Measurements from ENCODE around the gene ORC6. TPM values are rescaled to one million over a fixed set of nuclear protein-coding genes. Genes with fewer than 3 reads are reported as not detected.

Gene ORC6
- total and polyA plus RNA-seq, 9 of the 15 experiments (the other 6 are each of a cell fraction or from before 2014, with no cell fraction given): 18.7 to 71.4 (median 47.0) TPM

DNA sequence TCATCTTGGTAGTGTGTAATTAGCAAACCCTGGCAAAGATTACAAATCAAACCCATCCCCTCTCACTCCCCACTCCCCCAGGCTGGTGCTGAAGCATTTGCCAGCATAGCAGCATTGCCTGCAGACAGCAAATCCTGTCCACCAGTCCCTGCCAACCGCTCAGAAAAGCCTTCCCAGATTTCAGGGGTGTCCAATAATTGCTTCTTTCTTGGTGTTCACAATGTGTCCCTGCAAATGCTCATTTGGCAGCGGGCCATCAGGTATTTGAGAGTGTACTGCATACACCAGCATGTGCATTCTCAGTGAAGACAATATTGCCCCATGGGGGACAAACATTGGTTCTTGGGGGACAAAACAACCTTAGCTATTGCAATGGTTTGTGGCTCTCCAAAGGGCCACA is 28.2 kb downstream of the ORC6 start:
- TF ChIP-seq RNF2 (IDR thresholded peaks at IDR 0.05) (no peak), KLF10 (CRISPR knock-in tag; IDR thresholded peaks at IDR 0.05) (no peak), ZNF586 (CRISPR knock-in tag; conservative IDR thresholded peaks at IDR 0.05) (no peak), PYGO2 (tag; IDR thresholded peaks at IDR 0.05) (no peak), HMG20B (CRISPR knock-in tag; IDR thresholded peaks at IDR 0.05) (no peak)
- ChIA-PET CTCF (ENCODE audit: low intra/inter-chr PET ratio) (no interaction called here), POLR2A (no interaction called here)
- no TSS peak for BruUV-seq (replicated peaks)
- Histone ChIP-seq H3K27ac (ENCODE audit: extremely low read depth, low read depth, low read length) (no peak overlapping the region), H2AFZ (ENCODE audit: low read depth, low read length) (no peak overlapping the region), H3K79me2 (ENCODE audit: control insufficient read depth, insufficient read depth, low read length) (no peaks in the 10 kb centered on the region), H3K4me2 (ENCODE audit: insufficient read depth, low read length) (no peak overlapping the region), H3K4me3 (no peak overlapping the region), H3K9ac (ENCODE audit: insufficient read depth in 1 of 2, low read depth in 2 of 2, low read length in 2 of 2) (no peak overlapping the region), H3K36me3 (ENCODE audit: control insufficient read depth, insufficient read depth, low read length) (no peaks in the 10 kb centered on the region), H4K20me1 (replicated peaks; ENCODE audit: control insufficient read depth, insufficient read depth, low read length) (0 out of 2 replicates have a peak, but pooled peaks cover 3% of the 10 kb centered on the region), H3K9me3 (replicated peaks; ENCODE audit: control insufficient read depth, insufficient read depth, low read depth, low read length) (no peaks in the 10 kb centered on the region), H3K4me1 (replicated peaks in 1 of 2; ENCODE audit: control insufficient read depth in 2 of 2, insufficient read depth in 2 of 2, low read length in 2 of 2) (no peaks in the 10 kb centered on the region), H3K27me3 (ENCODE audit: control insufficient read depth in 2 of 2, insufficient read depth in 2 of 2, low read length in 2 of 2) (no peaks in the 10 kb centered on the region), H3K9me1 (ENCODE audit: control insufficient read depth, insufficient read depth, low read length) (no peaks in the 10 kb centered on the region)
- WGBS (ENCODE audit: insufficient coverage, low coverage, missing lambda C conversion rate): 15% methylated on average over 2 of the region's 2 CpGs
- intact Hi-C loops (cut with micrococcal nuclease) (no loop called here), in situ Hi-C loops (cut with MboI) (no loop called here)
- FAIRE-seq (no peak), DNase-seq (ENCODE audit: extremely low read depth in 1 of 4, low spot score in 3 of 4) (no peak), ATAC-seq (no peak)

DNA sequence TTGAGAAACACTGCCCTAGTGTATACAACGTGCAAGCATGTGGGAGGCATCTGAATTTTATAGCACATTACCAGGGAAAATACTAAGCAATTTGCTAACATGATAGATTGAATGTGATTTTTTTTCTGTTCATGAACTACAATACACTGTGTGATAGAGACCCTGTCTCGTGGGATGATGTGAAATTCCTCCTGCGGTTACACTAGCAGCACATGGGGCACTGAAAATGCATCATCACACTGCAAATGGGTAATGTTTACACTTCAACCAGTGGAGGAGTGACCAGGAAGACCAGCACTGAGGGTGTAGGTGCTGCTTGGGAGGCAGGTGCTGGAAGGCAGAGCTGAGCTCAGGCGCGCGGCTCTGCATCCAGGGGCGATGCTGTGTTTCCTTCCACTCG is 28.8 kb downstream of the ORC6 start:
- in situ Hi-C loops (cut with MboI) (no loop called here), intact Hi-C loops (cut with micrococcal nuclease) (no loop called here)
- no peaks in the 10 kb centered on the region for H3K9me1 ChIP-seq (ENCODE audit: control insufficient read depth, insufficient read depth, low read length)
- ATAC-seq: no peak; the same call in 2 of the 3 replicates
- WGBS (ENCODE audit: insufficient coverage, low coverage, missing lambda C conversion rate): 60% methylated on average over 8 of the region's 8 CpGs
- H3K4me2 ChIP-seq (ENCODE audit: insufficient read depth, low read length): no peak overlapping the region
- H4K20me1 ChIP-seq (replicated peaks; ENCODE audit: control insufficient read depth, insufficient read depth, low read length): 0 out of 2 replicates have a peak, but pooled peaks cover 3% of the 10 kb centered on the region
- FAIRE-seq: no peak
- H3K36me3 ChIP-seq (ENCODE audit: control insufficient read depth, insufficient read depth, low read length): no peaks in the 10 kb centered on the region
- POLR2A ChIA-PET: no interaction called here
- H3K9ac ChIP-seq (ENCODE audit: insufficient read depth in 1 of 2, low read depth in 2 of 2, low read length in 2 of 2): no peak overlapping the region
- no peaks in the 10 kb centered on the region for H3K79me2 ChIP-seq (ENCODE audit: control insufficient read depth, insufficient read depth, low read length)
- no peak for DNase-seq (ENCODE audit: extremely low read depth in 1 of 4, low spot score in 3 of 4)
- no peaks in the 10 kb centered on the region for H3K27me3 ChIP-seq (ENCODE audit: control insufficient read depth in 2 of 2, insufficient read depth in 2 of 2, low read length in 2 of 2)
- H3K9me3 ChIP-seq (replicated peaks; ENCODE audit: control insufficient read depth, insufficient read depth, low read depth, low read length): no peaks in the 10 kb centered on the region
- no peak overlapping the region for H3K4me3 ChIP-seq
- no peak overlapping the region for H2AFZ ChIP-seq (ENCODE audit: low read depth, low read length)
- H3K27ac ChIP-seq (ENCODE audit: extremely low read depth, low read depth, low read length): no peak overlapping the region
- CTCF ChIA-PET (ENCODE audit: low intra/inter-chr PET ratio): no interaction called here
- BruUV-seq (replicated peaks): no TSS peak
- no peaks in the 10 kb centered on the region for H3K4me1 ChIP-seq (replicated peaks in 1 of 2; ENCODE audit: control insufficient read depth in 2 of 2, insufficient read depth in 2 of 2, low read length in 2 of 2)
- TF ChIP-seq ZFX (CRISPR knock-in tag; IDR thresholded peaks at IDR 0.05) (no peak), SRF (CRISPR knock-in tag; IDR thresholded peaks at IDR 0.05) (no peak), POLR2B (IDR thresholded peaks at IDR 0.05; ENCODE audit: low read depth, partially characterized antibody) (no peak)
- TF ChIP-seq, protein P1, sequence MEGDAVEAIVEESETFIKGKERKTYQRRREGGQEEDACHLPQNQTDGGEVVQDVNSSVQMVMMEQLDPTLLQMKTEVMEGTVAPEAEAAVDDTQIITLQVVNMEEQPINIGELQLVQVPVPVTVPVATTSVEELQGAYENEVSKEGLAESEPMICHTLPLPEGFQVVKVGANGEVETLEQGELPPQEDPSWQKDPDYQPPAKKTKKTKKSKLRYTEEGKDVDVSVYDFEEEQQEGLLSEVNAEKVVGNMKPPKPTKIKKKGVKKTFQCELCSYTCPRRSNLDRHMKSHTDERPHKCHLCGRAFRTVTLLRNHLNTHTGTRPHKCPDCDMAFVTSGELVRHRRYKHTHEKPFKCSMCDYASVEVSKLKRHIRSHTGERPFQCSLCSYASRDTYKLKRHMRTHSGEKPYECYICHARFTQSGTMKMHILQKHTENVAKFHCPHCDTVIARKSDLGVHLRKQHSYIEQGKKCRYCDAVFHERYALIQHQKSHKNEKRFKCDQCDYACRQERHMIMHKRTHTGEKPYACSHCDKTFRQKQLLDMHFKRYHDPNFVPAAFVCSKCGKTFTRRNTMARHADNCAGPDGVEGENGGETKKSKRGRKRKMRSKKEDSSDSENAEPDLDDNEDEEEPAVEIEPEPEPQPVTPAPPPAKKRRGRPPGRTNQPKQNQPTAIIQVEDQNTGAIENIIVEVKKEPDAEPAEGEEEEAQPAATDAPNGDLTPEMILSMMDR (IDR thresholded peaks at IDR 0.05 in 2 of 3, conservative IDR thresholded peaks at IDR 0.05 in 1 of 3; ENCODE audit: insufficient read depth in 2 of 3, low read depth in 1 of 3, low read length in 3 of 3): no peak
- TF ChIP-seq, protein P2, sequence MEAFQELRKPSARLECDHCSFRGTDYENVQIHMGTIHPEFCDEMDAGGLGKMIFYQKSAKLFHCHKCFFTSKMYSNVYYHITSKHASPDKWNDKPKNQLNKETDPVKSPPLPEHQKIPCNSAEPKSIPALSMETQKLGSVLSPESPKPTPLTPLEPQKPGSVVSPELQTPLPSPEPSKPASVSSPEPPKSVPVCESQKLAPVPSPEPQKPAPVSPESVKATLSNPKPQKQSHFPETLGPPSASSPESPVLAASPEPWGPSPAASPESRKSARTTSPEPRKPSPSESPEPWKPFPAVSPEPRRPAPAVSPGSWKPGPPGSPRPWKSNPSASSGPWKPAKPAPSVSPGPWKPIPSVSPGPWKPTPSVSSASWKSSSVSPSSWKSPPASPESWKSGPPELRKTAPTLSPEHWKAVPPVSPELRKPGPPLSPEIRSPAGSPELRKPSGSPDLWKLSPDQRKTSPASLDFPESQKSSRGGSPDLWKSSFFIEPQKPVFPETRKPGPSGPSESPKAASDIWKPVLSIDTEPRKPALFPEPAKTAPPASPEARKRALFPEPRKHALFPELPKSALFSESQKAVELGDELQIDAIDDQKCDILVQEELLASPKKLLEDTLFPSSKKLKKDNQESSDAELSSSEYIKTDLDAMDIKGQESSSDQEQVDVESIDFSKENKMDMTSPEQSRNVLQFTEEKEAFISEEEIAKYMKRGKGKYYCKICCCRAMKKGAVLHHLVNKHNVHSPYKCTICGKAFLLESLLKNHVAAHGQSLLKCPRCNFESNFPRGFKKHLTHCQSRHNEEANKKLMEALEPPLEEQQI (IDR thresholded peaks at IDR 0.05): no peak
- TF ChIP-seq, protein P3, sequence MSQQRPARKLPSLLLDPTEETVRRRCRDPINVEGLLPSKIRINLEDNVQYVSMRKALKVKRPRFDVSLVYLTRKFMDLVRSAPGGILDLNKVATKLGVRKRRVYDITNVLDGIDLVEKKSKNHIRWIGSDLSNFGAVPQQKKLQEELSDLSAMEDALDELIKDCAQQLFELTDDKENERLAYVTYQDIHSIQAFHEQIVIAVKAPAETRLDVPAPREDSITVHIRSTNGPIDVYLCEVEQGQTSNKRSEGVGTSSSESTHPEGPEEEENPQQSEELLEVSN (IDR thresholded peaks at IDR 0.05; ENCODE audit: borderline replicate concordance in 1 of 2, extremely low read depth in 1 of 2, insufficient read depth in 1 of 2, insufficient read length in 1 of 2, low read depth in 1 of 2, low read length in 1 of 2, poor library complexity in 1 of 2, severe bottlenecking in 1 of 2): no peak
